H9 (cell line): ENCODE measurements around the gene PKP1. TPM values are rescaled to one million over a fixed set of nuclear protein-coding genes. Genes with fewer than 3 reads are reported as not detected.

Source experiments
- DNase-seq: peaks from one replicate; pipeline ENCODE4 v3.0.0-alpha.2; 2017
- H2AFZ ChIP-seq: one replicate; pipeline ENCODE4 v1.6.1; 2013; ENCODE audit warnings: mild to moderate bottlenecking, low read length, control low read depth, moderate library complexity
- H2AK5ac ChIP-seq: 2 replicates; pipeline ENCODE4 v1.6.1; 2013; ENCODE audit warnings: low read length, control low read depth, mixed read lengths; ENCODE audit not compliant: insufficient read length
- H2BK120ac ChIP-seq: one replicate; pipeline ENCODE4 v1.6.1; 2013; ENCODE audit warnings: low read depth, mild to moderate bottlenecking, low read length, control low read depth, inconsistent platforms; ENCODE audit not compliant: poor library complexity, severe bottlenecking
- H2BK12ac ChIP-seq: 2 replicates; pipeline ENCODE4 v1.6.1; 2013; ENCODE audit warnings: low read length, control low read depth, mixed read lengths, low read depth; ENCODE audit not compliant: insufficient read length
- H2BK15ac ChIP-seq: 2 replicates; pipeline ENCODE4 v1.6.1; 2013; ENCODE audit warnings: low read depth, low read length, control low read depth
- H2BK20ac ChIP-seq: one replicate; pipeline ENCODE4 v1.6.1; 2013; ENCODE audit warnings: low read depth, mild to moderate bottlenecking, low read length, control low read depth, inconsistent platforms; ENCODE audit not compliant: poor library complexity, severe bottlenecking
- H2BK5ac ChIP-seq: 2 replicates; pipeline ENCODE4 v1.6.1; 2013; ENCODE audit warnings: low read length, control low read depth, mixed read lengths; ENCODE audit not compliant: insufficient read length
- H3K14ac ChIP-seq: 2 replicates; pipeline ENCODE4 v1.6.1; 2013; ENCODE audit warnings: low read length, control low read depth; ENCODE audit not compliant: insufficient read depth
- H3K18ac ChIP-seq: 2 replicates; pipeline ENCODE4 v1.6.1; 2013; ENCODE audit warnings: low read depth, mild to moderate bottlenecking, mixed read lengths, low read length, control low read depth; ENCODE audit not compliant: insufficient read length
- H3K23ac ChIP-seq: 2 replicates; pipeline ENCODE4 v1.6.1; 2013; ENCODE audit warnings: low read length, control low read depth, mixed read lengths, low read depth; ENCODE audit not compliant: insufficient read length
- H3K23me2 ChIP-seq: 2 replicates; pipeline ENCODE4 v1.6.1; 2013; ENCODE audit warnings: low read depth, mild to moderate bottlenecking, mixed read lengths, low read length, control low read depth; ENCODE audit not compliant: insufficient read length, poor library complexity, severe bottlenecking
- H3K27ac ChIP-seq: 2 replicates; pipeline ENCODE4 v1.5.1; 2013; ENCODE audit warnings: low read length, control low read depth, mixed read lengths, low read depth; ENCODE audit not compliant: insufficient read length
- H3K27me3 ChIP-seq: 2 replicates; pipeline ENCODE4 v1.6.1; 2013; ENCODE audit warnings: low read length, control low read depth, inconsistent platforms; ENCODE audit not compliant: insufficient read depth
- H3K4ac ChIP-seq: 2 replicates; pipeline ENCODE4 v1.6.1; 2013; ENCODE audit warnings: low read depth, mild to moderate bottlenecking, control low read depth, inconsistent platforms, low read length, moderate library complexity
- H3K4me1 ChIP-seq: 2 replicates; pipeline ENCODE4 v1.6.1; 2013; ENCODE audit warnings: low read length, control low read depth, inconsistent platforms; ENCODE audit not compliant: insufficient read depth
- H3K4me2 ChIP-seq: 2 replicates; pipeline ENCODE4 v1.6.1; 2013; ENCODE audit warnings: low read length, control low read depth, mixed read lengths; ENCODE audit not compliant: insufficient read length, insufficient read depth
- H3K56ac ChIP-seq: 2 replicates; pipeline ENCODE4 v1.6.1; 2013; ENCODE audit warnings: low read depth, mild to moderate bottlenecking, mixed read lengths, low read length, control low read depth; ENCODE audit not compliant: insufficient read length
- H3K79me1 ChIP-seq: 2 replicates; pipeline ENCODE4 v1.6.1; 2013; ENCODE audit warnings: low read depth, mild to moderate bottlenecking, moderate library complexity, low read length, control low read depth, inconsistent platforms; ENCODE audit not compliant: insufficient read depth, poor library complexity, severe bottlenecking
- H3K79me2 ChIP-seq: 2 replicates; pipeline ENCODE4 v1.6.1; 2013; ENCODE audit warnings: low read length, control low read depth, inconsistent platforms; ENCODE audit not compliant: insufficient read depth
- H3K9ac ChIP-seq: 2 replicates; pipeline ENCODE4 v1.6.1; 2013; ENCODE audit warnings: low read length, control low read depth, mixed read lengths; ENCODE audit not compliant: insufficient read length; ENCODE audit errors: extremely low read depth
- H3K9me3 ChIP-seq: one replicate; pipeline ENCODE4 v1.6.1; 2013; ENCODE audit warnings: low read depth, low read length, inconsistent platforms; ENCODE audit not compliant: control insufficient read depth
- H3T11ph ChIP-seq: one replicate; pipeline ENCODE4 v1.6.1; 2013; ENCODE audit warnings: mild to moderate bottlenecking, low read length, control low read depth, inconsistent platforms
- H4K20me1 ChIP-seq: one replicate; pipeline ENCODE4 v1.6.1; 2013; ENCODE audit not compliant: control insufficient read depth, insufficient read length, insufficient read depth
- H4K5ac ChIP-seq: 2 replicates; pipeline ENCODE4 v1.6.1; 2013; ENCODE audit warnings: low read depth, mild to moderate bottlenecking, mixed read lengths, low read length, control low read depth; ENCODE audit not compliant: insufficient read length
- H4K8ac ChIP-seq: replicated peaks from 2 replicates; pipeline ENCODE4 v1.6.1; 2013; ENCODE audit warnings: low read length, control low read depth, mixed read lengths, low read depth; ENCODE audit not compliant: insufficient read length
- H4K91ac ChIP-seq: 2 replicates; pipeline ENCODE4 v1.6.1; 2013; ENCODE audit warnings: low read depth, mild to moderate bottlenecking, moderate library complexity, mixed read lengths, low read length, control low read depth; ENCODE audit not compliant: insufficient read length
- H3K27ac Mint-ChIP-seq, 3 experiments: 2 replicates in 2 of 3; 3 replicates in 1 of 3; pipeline ENCODE4 v1.8.0; 2020 to 2021; ENCODE audit warnings: mixed read lengths in 3 of 3, mild to moderate bottlenecking in 1 of 3, moderate library complexity in 1 of 3
- H3K27me3 Mint-ChIP-seq: 2 replicates; pipeline ENCODE4 v1.8.0; 2021; ENCODE audit warnings: low read depth, mild to moderate bottlenecking, moderate library complexity, mixed read lengths
- H3K36me3 Mint-ChIP-seq, 3 experiments: 2 replicates in 2 of 3; 3 replicates in 1 of 3; pipeline ENCODE4 v1.8.0; 2020 to 2021; ENCODE audit warnings: low read depth in 3 of 3, mixed read lengths in 3 of 3; ENCODE audit not compliant: insufficient read depth in 1 of 3
- H3K4me1 Mint-ChIP-seq, 2 experiments: 2 replicates each; pipeline ENCODE4 v1.8.0; 2020; ENCODE audit warnings: mixed read lengths in 2 of 2
- H3K4me3 Mint-ChIP-seq, 2 experiments: 2 replicates in 1 of 2; 3 replicates in 1 of 2; pipeline ENCODE4 v1.8.0; 2020 to 2021; ENCODE audit warnings: mild to moderate bottlenecking in 2 of 2, mixed read lengths in 2 of 2, moderate library complexity in 1 of 2
- H3K9me3 Mint-ChIP-seq, 2 experiments: 2 replicates in 1 of 2; 3 replicates in 1 of 2; pipeline ENCODE4 v1.8.0; 2020; ENCODE audit warnings: mild to moderate bottlenecking in 2 of 2, mixed read lengths in 2 of 2, moderate library complexity in 1 of 2
- CTCF ChIP-seq: fragments of 200-600 bp; sonication (generic); conservative IDR thresholded peaks from 3 replicates; pipeline ENCODE4 v1.8.0; 2021; ENCODE audit warnings: antibody characterized with exemption, mild to moderate bottlenecking
- WGBS: extraction: QIAGEN DNeasy Blood & Tissue Kit; methylation state at CpG from one replicate; pipeline ENCODE4 v1.1.7; 2013; ENCODE audit warnings: missing lambda C conversion rate, low lambda C conversion rate, mixed read lengths; ENCODE audit not compliant: insufficient read length; ENCODE audit errors: extremely low coverage; 5-methylcytosine and 5-hydroxymethylcytosine counted together
- total RNA-seq: library from RNA; stranded (reverse); gene quantifications from 2 replicates; pipeline ENCODE4 v1.2.1, GENCODE V29; 2021

The PKP1 gene
- total RNA-seq, 1 experiment from 2014 or later = 0.09 TPM

DNA sequence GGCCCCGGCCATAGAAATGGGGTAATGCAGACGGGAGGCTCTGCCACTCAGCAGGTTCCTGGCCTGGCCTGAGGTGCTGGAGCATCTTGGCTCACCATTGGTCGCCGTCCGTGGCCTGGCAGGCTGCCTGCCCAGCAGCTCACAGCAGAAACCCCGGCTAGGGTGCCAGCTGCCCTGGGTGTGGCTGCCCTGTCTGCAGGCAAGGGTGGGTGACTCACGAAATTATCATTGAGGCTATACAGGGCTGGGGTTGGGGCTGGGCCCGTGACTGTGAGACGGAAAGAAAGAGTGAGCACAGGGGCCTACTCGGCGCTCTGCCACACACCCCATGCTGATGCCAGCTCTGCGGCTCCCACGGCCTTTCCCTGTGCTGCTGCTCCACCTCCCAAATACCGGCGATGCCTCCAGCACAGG is 8.0 kb upstream of the PKP1 start:
- Histone ChIP-seq H3K27me3 (no peaks in the 10 kb centered on the region), H4K5ac (no peak overlapping the region), H4K20me1 (no peaks in the 10 kb centered on the region), H2BK12ac (no peak overlapping the region), H2BK15ac (no peak overlapping the region), H3K18ac (no peak overlapping the region), H3K79me1 (no peaks in the 10 kb centered on the region), H3K23me2 (no peaks in the 10 kb centered on the region), H3K4ac (no peak overlapping the region), H3K56ac (no peak overlapping the region), H3K27ac (no peak overlapping the region), H3K23ac (no peak overlapping the region), H3T11ph (no peak overlapping the region), H3K79me2 (no peaks in the 10 kb centered on the region), H3K9ac (no peak overlapping the region), H3K4me1 (no peaks in the 10 kb centered on the region), H4K91ac (no peak overlapping the region), H3K14ac (no peak overlapping the region; the same call in 1 of the 2 replicates), H2AFZ (no peak overlapping the region), H2BK20ac (no peak overlapping the region), H2AK5ac (no peak overlapping the region), H4K8ac (no peak overlapping the region), H3K4me2 (no peak overlapping the region), H2BK120ac (no peak overlapping the region), H2BK5ac (no peak overlapping the region), H3K9me3 (no peaks in the 10 kb centered on the region)
- peaks cover 11 to 16% of the 10 kb centered on the region in 2 experiments for H3K4me1 Mint-ChIP-seq
- H3K36me3 Mint-ChIP-seq = no peaks in the 10 kb centered on the region
- TF ChIP-seq CTCF = no peak
- H3K4me3 Mint-ChIP-seq = no peak overlapping the region
- DNase-seq = no peak
- no peak overlapping the region for H3K27ac Mint-ChIP-seq
- H3K27me3 Mint-ChIP-seq = peaks cover 22% of the 10 kb centered on the region
- no peaks in the 10 kb centered on the region for H3K9me3 Mint-ChIP-seq
- WGBS = no CpG with 5 or more reads among the region's 15 CpGs
